PC-9 (cell line): ENCODE data around the gene KLF7.

Experiments
- EZH2 ChIP-seq: fragments of 200-600 bp; sonication (generic); IDR thresholded peaks from 2 replicates; pipeline ENCODE4 v1.8.0; 2017; ENCODE audit warnings: antibody characterized with exemption, low read depth
- TF ChIP-seq, protein P1 (sequence below): fragments of 200-600 bp; sonication (generic); conservative IDR thresholded peaks from 2 replicates; pipeline ENCODE4 v1.6.1; 2017; ENCODE audit warnings: mixed run types, antibody characterized with exemption, mild to moderate bottlenecking, moderate library complexity

DNA sequence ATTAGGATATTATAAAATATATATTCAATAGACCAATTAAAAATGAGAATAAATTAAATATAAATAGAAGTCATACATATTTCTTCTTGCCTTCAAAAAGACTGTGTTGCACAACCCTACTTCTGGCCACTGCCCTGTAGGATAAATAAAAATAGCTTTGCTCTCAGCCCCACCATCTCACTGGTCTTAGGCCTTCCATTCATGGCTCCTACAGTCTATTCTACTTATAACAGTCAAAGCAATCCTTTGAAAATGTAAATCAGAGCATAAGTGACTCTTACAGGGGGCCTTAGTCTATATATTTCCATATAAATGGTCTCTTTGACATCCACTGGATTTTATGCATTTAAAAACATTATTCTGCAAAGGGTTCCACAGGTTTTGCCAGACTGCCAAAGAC, 72.9 kb downstream of the KLF7 start:
- TF ChIP-seq EZH2: no peak
- TF ChIP-seq, protein P1, sequence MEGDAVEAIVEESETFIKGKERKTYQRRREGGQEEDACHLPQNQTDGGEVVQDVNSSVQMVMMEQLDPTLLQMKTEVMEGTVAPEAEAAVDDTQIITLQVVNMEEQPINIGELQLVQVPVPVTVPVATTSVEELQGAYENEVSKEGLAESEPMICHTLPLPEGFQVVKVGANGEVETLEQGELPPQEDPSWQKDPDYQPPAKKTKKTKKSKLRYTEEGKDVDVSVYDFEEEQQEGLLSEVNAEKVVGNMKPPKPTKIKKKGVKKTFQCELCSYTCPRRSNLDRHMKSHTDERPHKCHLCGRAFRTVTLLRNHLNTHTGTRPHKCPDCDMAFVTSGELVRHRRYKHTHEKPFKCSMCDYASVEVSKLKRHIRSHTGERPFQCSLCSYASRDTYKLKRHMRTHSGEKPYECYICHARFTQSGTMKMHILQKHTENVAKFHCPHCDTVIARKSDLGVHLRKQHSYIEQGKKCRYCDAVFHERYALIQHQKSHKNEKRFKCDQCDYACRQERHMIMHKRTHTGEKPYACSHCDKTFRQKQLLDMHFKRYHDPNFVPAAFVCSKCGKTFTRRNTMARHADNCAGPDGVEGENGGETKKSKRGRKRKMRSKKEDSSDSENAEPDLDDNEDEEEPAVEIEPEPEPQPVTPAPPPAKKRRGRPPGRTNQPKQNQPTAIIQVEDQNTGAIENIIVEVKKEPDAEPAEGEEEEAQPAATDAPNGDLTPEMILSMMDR: no peak
